Hepatocyte (in vitro differentiated cells): Measurements from ENCODE around the gene PAM.

Source experiments
- CTCF ChIP-seq: fragments of 200-600 bp; sonication (generic); IDR thresholded peaks from 2 replicates; pipeline ENCODE4 v1.5.1; 2016; ENCODE audit warnings: antibody characterized with exemption, mild to moderate bottlenecking; ENCODE audit not compliant: poor library complexity
- EZH2 ChIP-seq: fragments of 200-600 bp; sonication (generic); IDR thresholded peaks from 2 replicates; pipeline ENCODE4 v1.6.1; 2016; ENCODE audit warnings: antibody characterized with exemption, mild to moderate bottlenecking, borderline replicate concordance

GRCh38 chr5:102778478-102778877, 23.4 kb downstream of the PAM start:
- TF ChIP-seq CTCF: no peak
- no peak for TF ChIP-seq EZH2
